ENCODE results near the gene INSRR. TPM values are rescaled to one million over a fixed set of nuclear protein-coding genes. Genes with fewer than 3 reads are reported as not detected.

INSRR gene
- total and polyA plus RNA-seq, 9 of the 15 experiments (the other 6 are each of a cell fraction or from before 2014, with no cell fraction given): 0.03 to 0.18 (median 0.06) TPM; not detected in 3

DNA sequence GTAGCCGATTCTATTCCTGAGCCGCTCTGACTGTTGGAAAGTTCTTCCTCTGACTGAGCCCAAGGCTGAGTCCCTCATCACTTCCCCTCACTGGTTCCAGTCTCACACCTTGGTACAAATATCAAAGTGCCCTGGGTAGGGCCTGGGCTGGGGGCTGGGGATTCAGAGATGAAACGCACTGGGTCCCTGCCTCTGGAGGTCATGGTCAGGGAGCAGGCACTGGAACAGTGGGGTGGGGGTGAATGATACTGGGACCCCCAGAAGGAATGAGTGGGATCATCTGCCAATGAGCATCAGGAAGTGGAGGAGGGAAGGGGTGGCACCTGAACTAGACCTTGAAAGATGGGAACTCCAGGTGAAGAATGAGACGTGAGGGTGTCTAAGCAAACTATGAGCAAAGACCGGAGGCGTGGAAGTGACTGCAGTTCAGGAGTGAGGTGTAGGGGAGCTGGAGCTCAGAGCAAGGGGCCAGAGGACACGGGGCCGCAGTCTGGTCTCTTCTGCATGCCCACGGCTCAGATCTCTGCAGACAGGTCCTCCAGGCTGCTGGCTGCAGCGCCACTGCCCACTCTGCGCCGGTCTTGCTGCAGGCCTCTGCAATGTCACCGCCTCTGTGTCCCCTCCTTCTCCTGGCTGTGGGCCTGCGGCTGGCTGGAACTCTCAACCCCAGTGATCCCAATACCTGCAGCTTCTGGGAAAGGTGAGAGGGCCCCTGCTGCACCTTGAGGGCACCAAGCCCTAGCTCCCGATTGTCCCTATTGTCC is 44.6 kb upstream of the INSRR start (continued):
- TF ChIP-seq ZNF318 (IDR thresholded peaks at IDR 0.05; ENCODE audit: borderline replicate concordance in 1 of 2, low read depth in 1 of 2): no peak
- no peak for TF ChIP-seq HMG20A (CRISPR knock-in tag; conservative IDR thresholded peaks at IDR 0.05)
- no peak for TF ChIP-seq ZNF589 (CRISPR knock-in tag; IDR thresholded peaks at IDR 0.05; ENCODE audit: low read depth)
- no peak for TF ChIP-seq HMGXB4 (CRISPR knock-in tag; IDR thresholded peaks at IDR 0.05)

All from K562 (cell line).